Aorta (tissue), 5 donors: ENCODE data around the gene RAVER2. TPM values are rescaled to one million over a fixed set of nuclear protein-coding genes. Genes with fewer than 3 reads are reported as not detected.
"Not testable (repeated sequence)": the region's sequence is repeated elsewhere in the genome, so short reads cannot be mapped to it uniquely, and the experiment has no call there.

Experiments used
- ATAC-seq: fragments of 200-7000 bp; cut with Tn5 transposase; one replicate; pipeline ENCODE4 v1.9.1; 2022; ENCODE audit warnings: moderate library complexity; ENCODE audit not compliant: low FRiP score
- DNase-seq, 2 donors: peaks; one replicate each; pipeline ENCODE4 v3.0.0-alpha.2; 2020
- H3K27ac ChIP-seq, 2 donors: one replicate each; pipeline ENCODE4 v1.5.1; 2013; ENCODE audit warnings: low read length in 2 of 2, mild to moderate bottlenecking in 2 of 2, moderate library complexity in 2 of 2, control low read depth in 1 of 2, inconsistent platforms in 1 of 2, low read depth in 1 of 2
- H3K27me3 ChIP-seq, 2 donors: one replicate each; pipeline ENCODE4 v1.6.1; 2013; ENCODE audit warnings: control low read depth in 1 of 2, low read length in 1 of 2, mild to moderate bottlenecking in 1 of 2, moderate library complexity in 1 of 2; ENCODE audit not compliant: insufficient read depth in 2 of 2, control insufficient read depth in 1 of 2
- H3K36me3 ChIP-seq, 2 donors: one replicate each; pipeline ENCODE4 v1.6.1; 2013; ENCODE audit warnings: control low read depth in 1 of 2, low read length in 1 of 2, mild to moderate bottlenecking in 1 of 2; ENCODE audit not compliant: insufficient read depth in 2 of 2, control insufficient read depth in 1 of 2
- H3K4me1 ChIP-seq, 2 donors: one replicate each; pipeline ENCODE4 v1.6.1; 2013; ENCODE audit warnings: low read length in 2 of 2, control low read depth in 1 of 2, mild to moderate bottlenecking in 1 of 2, moderate library complexity in 1 of 2; ENCODE audit not compliant: insufficient read depth in 2 of 2, control insufficient read depth in 1 of 2
- H3K4me3 ChIP-seq, 2 donors: one replicate each; pipeline ENCODE4 v1.5.1; 2013; ENCODE audit warnings: low read length in 2 of 2, control low read depth in 1 of 2, mild to moderate bottlenecking in 1 of 2
- H3K9me3 ChIP-seq: one replicate; pipeline ENCODE4 v1.6.1; 2013; ENCODE audit warnings: mild to moderate bottlenecking, low read length; ENCODE audit not compliant: control insufficient read depth
- WGBS, 2 donors: extraction: QIAGEN DNeasy Blood & Tissue Kit; methylation state at CpG; one replicate each; pipeline ENCODE4 v1.1.7; 2013; 5-methylcytosine and 5-hydroxymethylcytosine counted together
- intact Hi-C, 2 donors: fragments of 100-400 bp; cut with DNase I; formaldehyde crosslinking; loops; one replicate each; pipeline versions ENCODE4 v1.14.2 to v1.15.0; 2022
- long read RNA-seq, 2 donors: library from polyadenylated mRNA; unstranded; transcript quantifications; one replicate each; pipeline ENCODE4 v2.0.0, GENCODE V29; 2020 to 2021
- polyA plus RNA-seq, 2 donors: library from polyadenylated mRNA; stranded (reverse); fragments of 200-250 nt; gene quantifications; one replicate each; pipeline ENCODE4 v1.2.3, GENCODE V29; 2013
- total RNA-seq, 2 donors: library from RNA; stranded (reverse); fragmentation: NEBNext Ultra II Directional; extraction: Animal tissue kit (Norgen Biotek cat#: 25700); gene quantifications; one replicate each; pipeline ENCODE4 v1.2.1, GENCODE V29; 2021
- donor health status: healthy with polysubstance abuse.
- donor health status: Bipolar disorder and iron deficiency.
- donor health status: DM: no; HTN: no; CAD: no.
- donor health status: DM: no; HTN: no; CAD: no.
- donor health status: DM: yes; HTN: yes; CAD: no.

RAVER2 gene
- total RNA-seq = 10 to 100 TPM; 18.2 to 22.5 TPM
- polyA plus RNA-seq = 10 to 100 TPM in 1 of 2 donors, 1 to 10 TPM in 1; 8.1 to 16.8 TPM
- long read RNA-seq, donor 1, full-length matches to known transcripts = 1 of 28 reads
- long read RNA-seq, donor 1, partial matches to known transcripts = 25 of 28 reads
- long read RNA-seq, donor 1, other reads (novel, unspliced or antisense) = 2 of 28 reads
- long read RNA-seq, donor 2, full-length matches to known transcripts = 4 of 8 reads
- long read RNA-seq, donor 2, partial matches to known transcripts = 3 of 8 reads
- long read RNA-seq, donor 2, other reads (novel, unspliced or antisense) = 1 of 8 reads

GRCh38 chr1:64744492-64745180 lies at the start of gene RAVER2:
Gene RAVER2 (plus strand): TSS chr1:64745075. CDS start chr1:64745173, 98 bp downstream.
- intact Hi-C loops = loop anchor here (5.0 to 10.0 kb wide), 4 partner anchors 52 to 83 kb away; no protein-coding TSS in a partner anchor
- 0 to 1% methylated on average over 51 to 76 of the region's 76 CpGs for WGBS, 2 donors
- H3K27ac ChIP-seq = peak within 1 kb of the TSS; percentile 57 to 75
- H3K4me3 ChIP-seq = peak within 1 kb of the TSS; percentile 87 to 89
- H3K4me1 ChIP-seq = peaks cover 0 to 9% of the 10 kb centered on the region in 2 donors
- H3K27me3 ChIP-seq = no peaks in the 10 kb centered on the region
- DNase-seq (peak; percentile 84 to 90), ATAC-seq (peak; percentile 84)
- H3K9me3 ChIP-seq = no peaks in the 10 kb centered on the region
- H3K36me3 ChIP-seq = no peaks in the 10 kb centered on the region

GRCh38 chr1:64696879-64697278 lies 48.0 kb upstream of the RAVER2 start:
- Histone ChIP-seq H3K27me3 (no peaks in the 10 kb centered on the region), H3K9me3 (no peaks in the 10 kb centered on the region), H3K27ac (no peak overlapping the region), H3K36me3 (no peaks in the 10 kb centered on the region), H3K4me3 (no peak overlapping the region), H3K4me1 (no peaks in the 10 kb centered on the region)
- no peak for ATAC-seq
- 97 to 98% methylated on average over 3 of the region's 3 CpGs for WGBS, 2 donors
- intact Hi-C loops = no loop called here
- no peak for DNase-seq

- no peaks in the 10 kb centered on the region for H3K9me3 ChIP-seq
These were observed 45.5 kb upstream of the RAVER2 start for GRCh38 chr1:64699327-64699726.

GRCh38 chr1:64701071-64701470 lies 43.8 kb upstream of the RAVER2 start:
- no peak for DNase-seq
- no peaks in the 10 kb centered on the region for H3K27me3 ChIP-seq
- ATAC-seq = no peak
- no peaks in the 10 kb centered on the region for H3K36me3 ChIP-seq
- no peak overlapping the region for H3K4me3 ChIP-seq
- intact Hi-C loops = no loop called here
- H3K4me1 ChIP-seq = no peaks in the 10 kb centered on the region
- H3K9me3 ChIP-seq = no peaks in the 10 kb centered on the region
- no peak overlapping the region for H3K27ac ChIP-seq
- 97 to 100% methylated on average over 5 of the region's 5 CpGs for WGBS, 2 donors

More at GRCh38 chr1:64699327-64699726, 45.5 kb upstream of the RAVER2 start:
- WGBS, 2 donors = 83 to 89% methylated on average over 8 of the region's 8 CpGs
- ATAC-seq (no peak), DNase-seq (no peak)
- H3K27me3 ChIP-seq = no peaks in the 10 kb centered on the region
- intact Hi-C loops = no loop called here
- H3K27ac ChIP-seq = no peak overlapping the region
- no peak overlapping the region for H3K4me3 ChIP-seq
- no peaks in the 10 kb centered on the region for H3K4me1 ChIP-seq
- H3K36me3 ChIP-seq = no peaks in the 10 kb centered on the region

GRCh38 chr1:64701886-64702285 lies 43.0 kb upstream of the RAVER2 start:
- H3K4me3 ChIP-seq = no peak overlapping the region
- no peaks in the 10 kb centered on the region for H3K27me3 ChIP-seq
- no peak overlapping the region for H3K27ac ChIP-seq
- no peaks in the 10 kb centered on the region for H3K4me1 ChIP-seq
- DNase-seq = no peak
- no peak for ATAC-seq
- no peaks in the 10 kb centered on the region for H3K9me3 ChIP-seq
- intact Hi-C loops = no loop called here
- WGBS, 2 donors = 6 to 10% methylated on average over 2 of the region's 2 CpGs
- H3K36me3 ChIP-seq = no peaks in the 10 kb centered on the region

- intact Hi-C loops, H3K27me3 ChIP-seq, ATAC-seq, H3K27ac ChIP-seq, H3K4me3 ChIP-seq, H3K36me3 ChIP-seq, H3K9me3 ChIP-seq, DNase-seq, H3K4me1 ChIP-seq: not testable (repeated sequence)
- 87 to 91% methylated on average over 3 of the region's 3 CpGs for WGBS, 2 donors
These were observed 42.2 kb upstream of the RAVER2 start for GRCh38 chr1:64702670-64703069.

- no peak overlapping the region for H3K27ac ChIP-seq
- no peak overlapping the region for H3K4me3 ChIP-seq
- no peaks in the 10 kb centered on the region for H3K9me3 ChIP-seq
- 82 to 84% methylated on average over 2 of the region's 2 CpGs for WGBS, 2 donors
- ATAC-seq (no peak), DNase-seq (no peak)
- H3K4me1 ChIP-seq = no peaks in the 10 kb centered on the region
- intact Hi-C loops = no loop called here
- no peaks in the 10 kb centered on the region for H3K27me3 ChIP-seq
- no peaks in the 10 kb centered on the region for H3K36me3 ChIP-seq
These were observed 41.3 kb upstream of the RAVER2 start for GRCh38 chr1:64703600-64703999.

- Histone ChIP-seq H3K4me1 (no peaks in the 10 kb centered on the region), H3K9me3 (no peaks in the 10 kb centered on the region), H3K27ac (no peak overlapping the region), H3K27me3 (no peaks in the 10 kb centered on the region), H3K4me3 (no peak overlapping the region), H3K36me3 (no peaks in the 10 kb centered on the region)
- no peak for DNase-seq
- intact Hi-C loops = no loop called here
- WGBS, 2 donors = 3 to 12% methylated on average over 1 of the region's 1 CpG
- ATAC-seq = no peak
These were observed 39.3 kb upstream of the RAVER2 start for GRCh38 chr1:64705591-64705990.

GRCh38 chr1:64711266-64711665 lies 33.6 kb upstream of the RAVER2 start:
- Histone ChIP-seq H3K4me1 (no peaks in the 10 kb centered on the region), H3K27ac (no peak overlapping the region), H3K27me3 (no peaks in the 10 kb centered on the region), H3K36me3 (no peaks in the 10 kb centered on the region), H3K4me3 (no peak overlapping the region), H3K9me3 (no peaks in the 10 kb centered on the region)
- intact Hi-C loops = no loop called here
- 35 to 36% methylated on average over 1 of the region's 1 CpG for WGBS, 2 donors
- ATAC-seq (no peak), DNase-seq (no peak)
